Glomerular visceral epithelial cell (primary cell): ENCODE results near the gene ZNF451.
A peak's percentile ranks its signal among the peaks of the same experiment; 100 is the strongest.

Source experiments
- DNase-seq: peaks from one replicate; pipeline ENCODE4 v3.0.0-alpha.2; 2016; ENCODE audit errors: extremely low spot score

Gene ZNF451

GRCh38 chr6:57159127-57159526 is 69.1 kb downstream of the ZNF451 start:
- no peak for DNase-seq

GRCh38 chr6:57162028-57162427 is 72.0 kb downstream of the ZNF451 start:
- DNase-seq = no peak

GRCh38 chr6:57162516-57162915 is 72.5 kb downstream of the ZNF451 start:
- DNase-seq = no peak

- no peak for DNase-seq
Observed at GRCh38 chr6:57163956-57164355, 74.0 kb downstream of the ZNF451 start.

- no peak for DNase-seq
Observed at GRCh38 chr6:57165080-57165479, 75.1 kb downstream of the ZNF451 start.

GRCh38 chr6:57172136-57173055 is 82.4 kb downstream of the ZNF451 start, which contains the start of gene BAG2:
Gene BAG2 (plus strand): TSS chr6:57172326. CDS start chr6:57172698, 372 bp downstream.
- peak; percentile 91 for DNase-seq

GRCh38 chr6:57173056-57173885 is 83.3 kb downstream of the ZNF451 start:
- peak; percentile 39 for DNase-seq

GRCh38 chr6:57173886-57174510 is 84.0 kb downstream of the ZNF451 start:
- DNase-seq = peak; percentile 63

- no peak for DNase-seq
Observed at GRCh38 chr6:57174511-57174907, 84.5 kb downstream of the ZNF451 start.

- no peak for DNase-seq
Observed at GRCh38 chr6:57177545-57178265, 87.7 kb downstream of the ZNF451 start.

GRCh38 chr6:57180596-57180995 is 90.6 kb downstream of the ZNF451 start:
- no peak for DNase-seq

- no peak for DNase-seq
Observed at GRCh38 chr6:57182017-57182432, 92.0 kb downstream of the ZNF451 start.

- no peak for DNase-seq
Observed at GRCh38 chr6:57183336-57183735, 93.3 kb downstream of the ZNF451 start.

GRCh38 chr6:57190140-57190539 is 100.2 kb downstream of the ZNF451 start:
- no peak for DNase-seq

- DNase-seq = no peak
Observed at GRCh38 chr6:57193177-57193576, 103.2 kb downstream of the ZNF451 start.

GRCh38 chr6:57195457-57195856 is 105.5 kb downstream of the ZNF451 start:
- DNase-seq = no peak

GRCh38 chr6:57198926-57199636 is 109.1 kb downstream of the ZNF451 start:
- no peak for DNase-seq

- no peak for DNase-seq
Observed at GRCh38 chr6:57201718-57202117, 111.7 kb downstream of the ZNF451 start.

GRCh38 chr6:57205550-57206328 is 115.8 kb downstream of the ZNF451 start:
- DNase-seq = no peak

- DNase-seq = peak; percentile 36
Observed at GRCh38 chr6:57207141-57207540, 117.2 kb downstream of the ZNF451 start.
